NCI-H1092 treated with DMSO at 0.1 percent for 48 hours (cell line): ENCODE measurements around the gene ORM1.

ENCODE experiments used
- DNase-seq: peaks from one replicate; lab custom pipeline; 2025; lab: John Stamatoyannopoulos, UW

ORM1 gene

DNA sequence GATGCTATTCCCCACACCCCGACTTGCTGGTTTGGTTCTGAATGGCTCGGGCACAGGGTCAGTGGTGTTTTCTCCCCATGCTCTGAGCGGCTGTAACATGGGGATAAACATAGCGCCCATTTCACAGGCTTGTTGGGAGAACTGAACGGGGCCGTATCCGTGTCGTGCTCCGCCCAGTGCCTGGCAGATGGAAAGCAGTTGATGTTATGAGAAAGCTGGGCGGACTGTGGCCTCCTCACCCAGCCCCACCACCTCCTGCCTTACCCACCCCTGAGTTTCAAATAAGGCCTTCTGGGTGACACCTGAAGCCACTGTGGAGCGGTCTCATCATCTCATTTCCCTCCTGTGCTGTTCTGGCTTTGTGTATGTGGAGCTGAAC, 21.3 kb downstream of the ORM1 start:
- DNase-seq: no peak

DNA sequence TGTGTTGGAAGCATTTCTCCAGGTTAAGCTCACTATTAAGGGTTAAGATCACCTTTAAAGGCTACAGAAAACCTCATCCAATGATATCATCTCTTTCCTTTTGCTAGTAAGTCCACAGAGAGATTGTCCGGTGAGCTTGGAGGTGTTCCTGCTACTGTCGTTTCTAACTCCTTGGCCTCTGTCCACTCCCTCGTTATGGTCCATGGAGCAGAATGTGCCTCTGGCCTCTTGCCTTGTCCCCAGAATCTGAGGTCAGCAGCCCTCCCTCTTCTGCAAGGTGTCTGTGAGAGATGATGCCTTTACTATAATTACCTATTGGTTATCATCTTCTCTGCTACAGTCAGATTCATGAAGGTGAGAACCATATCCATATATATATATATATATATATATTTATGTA, 21.8 kb downstream of the ORM1 start:
- DNase-seq: no peak

GRCh38 chr9:114345493-114346065, 22.7 kb downstream of the ORM1 start:
- no peak for DNase-seq

- DNase-seq: no peak
Measured at GRCh38 chr9:114346146-114346545, 23.2 kb downstream of the ORM1 start.

DNA sequence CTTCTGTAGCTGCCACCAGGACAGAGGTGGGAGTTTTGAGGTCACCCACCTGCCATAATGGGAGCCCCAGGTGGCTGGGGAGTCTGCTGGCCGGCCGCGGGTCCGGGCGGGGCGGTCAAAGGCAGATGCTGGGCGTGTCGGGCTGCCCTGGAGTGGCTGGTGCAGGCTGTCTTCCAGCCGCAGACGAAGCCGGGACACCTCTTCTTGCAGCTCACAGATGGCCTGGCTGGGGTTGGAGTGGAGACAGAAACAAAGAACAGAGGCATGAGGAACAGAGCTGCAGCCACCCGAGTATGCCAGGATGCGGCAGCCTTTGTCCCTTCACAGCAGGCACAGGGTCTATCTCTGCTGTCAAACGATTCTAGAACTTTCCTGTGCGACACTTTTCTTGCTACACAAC, 24.8 kb downstream of the ORM1 start:
- DNase-seq: no peak

DNA sequence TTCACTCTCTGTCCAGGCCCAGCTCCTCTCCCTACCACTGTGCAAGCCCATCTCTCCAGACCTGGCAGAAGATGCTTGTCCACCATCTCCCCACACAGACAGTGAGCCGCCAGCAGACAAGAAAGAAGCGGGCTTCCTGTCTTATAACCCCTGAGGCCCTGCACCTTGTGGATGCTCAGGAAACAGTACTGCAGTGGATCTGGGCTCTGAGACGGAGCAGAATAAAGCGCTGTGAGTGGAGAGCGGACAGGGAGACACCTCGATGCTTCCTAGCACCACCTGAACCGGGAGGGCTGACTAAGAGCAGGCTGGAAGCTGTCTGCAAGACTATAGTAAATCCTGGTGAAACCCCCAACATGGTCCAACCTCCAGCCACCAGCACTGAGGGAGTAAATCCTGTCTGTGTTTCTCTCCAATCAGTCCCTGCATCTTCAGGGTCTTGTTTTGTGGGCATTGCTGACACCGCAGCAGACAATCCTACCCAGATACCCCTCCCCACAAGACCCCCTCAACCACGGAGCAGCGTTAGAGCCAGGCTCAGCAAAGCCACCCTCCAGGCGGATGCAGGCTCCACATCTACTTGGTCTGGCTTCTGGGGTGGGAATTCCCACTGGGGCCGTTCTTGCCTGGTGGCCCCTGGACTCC, 25.5 kb downstream of the ORM1 start:
- no peak for DNase-seq

- DNase-seq: no peak
Measured at GRCh38 chr9:114348906-114349482, 26.1 kb downstream of the ORM1 start.

DNA sequence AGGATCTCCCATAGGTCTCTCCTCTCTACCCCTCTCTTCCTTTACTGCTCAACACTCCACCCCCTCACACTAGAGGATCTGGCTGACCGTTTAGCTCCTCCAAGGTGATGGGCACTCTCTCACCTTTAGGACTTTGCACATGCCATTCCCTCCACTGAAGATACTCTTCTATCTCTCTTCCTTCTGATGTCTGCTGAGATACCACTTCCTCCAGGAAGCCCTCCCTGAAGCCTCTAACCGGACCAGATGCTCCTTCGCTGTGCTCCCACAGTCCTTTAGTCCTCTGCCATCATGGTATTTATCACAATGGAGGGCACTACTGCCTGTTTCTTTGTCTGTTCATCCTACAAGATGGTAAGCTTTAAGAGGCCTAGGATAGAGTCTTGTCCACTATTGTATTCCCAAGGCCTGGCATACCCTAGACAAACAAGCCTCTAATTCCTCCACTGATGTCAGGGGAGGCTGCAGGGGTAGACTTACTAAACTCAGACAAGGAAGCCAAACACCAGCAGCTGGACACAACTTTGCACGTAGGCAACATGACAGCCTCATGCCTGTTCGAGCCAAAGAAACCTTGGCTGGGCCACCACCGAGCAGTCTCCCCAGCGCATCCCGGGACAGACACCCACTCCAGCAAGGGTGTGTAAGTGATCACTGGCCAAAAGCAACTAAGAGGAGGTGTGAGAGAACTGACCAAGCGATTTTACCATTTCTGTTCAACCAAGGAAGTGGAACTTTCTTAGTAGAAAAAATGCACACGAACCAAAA, 27.0 kb downstream of the ORM1 start:
- no peak for DNase-seq

GRCh38 chr9:114350636-114351401, 27.9 kb downstream of the ORM1 start:
- DNase-seq: no peak

GRCh38 chr9:114351932-114352331, 29.0 kb downstream of the ORM1 start:
- no peak for DNase-seq

DNA sequence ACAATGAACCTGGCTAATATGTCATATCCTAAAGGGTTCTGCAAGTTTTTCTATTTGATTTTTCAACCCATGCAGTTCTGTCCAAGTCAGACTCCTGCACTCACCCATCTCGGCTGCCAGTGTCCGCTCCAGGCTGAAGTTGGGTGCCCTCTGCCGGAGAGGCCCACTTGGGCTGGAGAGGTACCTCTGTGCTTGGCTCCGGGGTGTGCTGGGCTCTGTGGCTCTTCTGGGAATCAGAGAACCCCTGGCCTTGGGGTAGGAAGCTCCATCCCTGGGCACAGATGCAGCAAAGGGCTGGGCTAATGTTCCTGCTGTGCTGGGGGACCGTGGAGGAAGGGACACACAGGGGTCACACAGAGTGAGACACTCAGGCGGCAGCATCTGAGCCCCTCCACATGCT, 32.9 kb downstream of the ORM1 start:
- no peak for DNase-seq

- no peak for DNase-seq
Measured at GRCh38 chr9:114356792-114357191, 33.9 kb downstream of the ORM1 start.

DNA sequence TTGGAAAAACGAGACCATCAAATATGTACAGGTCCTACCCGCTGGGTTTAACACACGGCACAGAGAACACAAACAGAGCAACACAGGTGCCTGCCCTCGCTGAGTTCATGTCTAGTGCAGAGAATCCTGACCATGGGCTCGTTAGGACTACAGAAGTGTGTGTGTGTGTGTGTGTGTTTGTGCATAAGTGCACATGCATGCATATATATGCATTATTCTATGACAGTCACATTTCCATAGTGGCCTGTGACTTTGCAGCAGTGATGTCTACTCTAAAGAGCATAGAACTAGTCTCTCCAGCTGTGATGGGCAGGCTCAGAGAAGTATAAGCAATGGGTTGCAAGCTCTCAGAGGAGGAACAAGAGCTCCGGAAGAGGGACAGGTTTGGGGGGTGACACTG, 34.5 kb downstream of the ORM1 start:
- DNase-seq: no peak

GRCh38 chr9:114357911-114358328, 35.0 kb downstream of the ORM1 start:
- DNase-seq: no peak

DNA sequence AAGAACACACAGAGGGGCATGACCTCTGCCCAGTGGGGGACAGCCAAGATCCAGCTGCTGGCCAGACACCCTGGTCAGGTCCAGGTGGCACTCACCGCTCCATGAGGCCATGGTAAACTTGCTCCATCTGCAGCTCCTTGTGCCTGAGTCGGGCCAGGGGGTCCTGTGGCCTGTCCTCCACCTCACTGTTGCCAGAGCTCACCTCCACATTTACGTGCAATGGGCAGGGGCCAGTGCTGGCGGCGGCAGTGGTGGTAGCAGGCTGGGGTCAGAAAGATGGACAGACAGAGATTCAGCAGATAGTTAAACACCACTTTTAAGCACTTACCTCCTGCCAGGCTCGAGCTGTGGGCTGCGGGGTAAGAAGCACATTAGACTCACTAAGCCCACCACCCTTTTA, 36.9 kb downstream of the ORM1 start:
- DNase-seq: no peak

- no peak for DNase-seq
Measured at GRCh38 chr9:114361542-114361941, 38.6 kb downstream of the ORM1 start.

DNA sequence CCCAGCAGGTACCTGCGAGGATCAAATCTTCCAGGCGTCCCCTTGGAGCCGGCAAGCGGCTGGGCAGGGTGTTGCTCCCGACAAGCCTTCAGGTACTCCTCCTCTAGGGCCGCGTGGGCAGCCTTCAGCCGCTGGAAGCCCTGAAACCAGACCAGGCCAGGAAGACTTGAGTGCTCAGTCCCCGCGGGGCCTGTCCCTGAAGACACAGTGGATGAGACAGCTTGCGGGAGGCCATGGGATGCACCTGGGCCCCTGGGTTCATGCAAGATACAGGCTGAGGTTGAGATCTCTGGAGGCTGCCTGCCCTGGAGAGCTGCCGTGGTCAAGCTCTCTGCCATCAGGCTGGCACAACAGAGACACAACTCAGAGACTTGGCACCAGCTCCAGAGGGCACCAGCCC, 39.5 kb downstream of the ORM1 start:
- DNase-seq: no peak

- no peak for DNase-seq
Measured at GRCh38 chr9:114363424-114363823, 40.5 kb downstream of the ORM1 start.

GRCh38 chr9:114364134-114365041, 41.5 kb downstream of the ORM1 start:
- DNase-seq: no peak

GRCh38 chr9:114365194-114365593, 42.3 kb downstream of the ORM1 start:
- DNase-seq: no peak
